GM12874 (cell line): Measurements from ENCODE around the gene CRB3.

ENCODE experiments used
- TF ChIP-seq, protein P1 (sequence below): IDR thresholded peaks from 2 replicates; pipeline ENCODE4 v1.5.1; 2011; ENCODE audit warnings: low read depth, mild to moderate bottlenecking, control low read depth, low read length, moderate library complexity; ENCODE audit not compliant: insufficient read depth

Gene CRB3

DNA sequence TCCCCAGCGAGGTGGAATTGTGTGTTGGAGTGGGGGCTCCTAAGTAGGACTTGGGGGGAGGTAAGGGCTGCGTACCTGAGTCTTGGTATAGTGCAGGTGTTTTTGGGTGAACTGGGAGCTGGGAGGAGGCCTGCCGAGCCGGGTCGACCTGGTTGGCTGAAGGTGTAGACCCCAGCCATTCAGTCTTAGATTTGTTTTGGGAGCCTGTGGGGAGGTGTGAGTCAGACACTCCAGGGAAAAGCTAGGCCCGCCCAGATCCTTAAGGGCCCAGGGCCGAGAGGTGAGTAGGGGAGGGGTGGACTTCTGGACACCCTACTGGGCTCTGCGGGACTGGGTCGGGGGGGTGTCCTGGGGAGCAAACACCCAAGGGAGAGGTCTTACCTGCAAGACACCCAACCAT lies 935 bp downstream of the CRB3 start:
- TF ChIP-seq, protein P1, sequence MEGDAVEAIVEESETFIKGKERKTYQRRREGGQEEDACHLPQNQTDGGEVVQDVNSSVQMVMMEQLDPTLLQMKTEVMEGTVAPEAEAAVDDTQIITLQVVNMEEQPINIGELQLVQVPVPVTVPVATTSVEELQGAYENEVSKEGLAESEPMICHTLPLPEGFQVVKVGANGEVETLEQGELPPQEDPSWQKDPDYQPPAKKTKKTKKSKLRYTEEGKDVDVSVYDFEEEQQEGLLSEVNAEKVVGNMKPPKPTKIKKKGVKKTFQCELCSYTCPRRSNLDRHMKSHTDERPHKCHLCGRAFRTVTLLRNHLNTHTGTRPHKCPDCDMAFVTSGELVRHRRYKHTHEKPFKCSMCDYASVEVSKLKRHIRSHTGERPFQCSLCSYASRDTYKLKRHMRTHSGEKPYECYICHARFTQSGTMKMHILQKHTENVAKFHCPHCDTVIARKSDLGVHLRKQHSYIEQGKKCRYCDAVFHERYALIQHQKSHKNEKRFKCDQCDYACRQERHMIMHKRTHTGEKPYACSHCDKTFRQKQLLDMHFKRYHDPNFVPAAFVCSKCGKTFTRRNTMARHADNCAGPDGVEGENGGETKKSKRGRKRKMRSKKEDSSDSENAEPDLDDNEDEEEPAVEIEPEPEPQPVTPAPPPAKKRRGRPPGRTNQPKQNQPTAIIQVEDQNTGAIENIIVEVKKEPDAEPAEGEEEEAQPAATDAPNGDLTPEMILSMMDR, result no peak

GRCh38 chr19:6465663-6466062 lies 1.6 kb downstream of the CRB3 start:
- TF ChIP-seq, protein P1, result no peak

DNA sequence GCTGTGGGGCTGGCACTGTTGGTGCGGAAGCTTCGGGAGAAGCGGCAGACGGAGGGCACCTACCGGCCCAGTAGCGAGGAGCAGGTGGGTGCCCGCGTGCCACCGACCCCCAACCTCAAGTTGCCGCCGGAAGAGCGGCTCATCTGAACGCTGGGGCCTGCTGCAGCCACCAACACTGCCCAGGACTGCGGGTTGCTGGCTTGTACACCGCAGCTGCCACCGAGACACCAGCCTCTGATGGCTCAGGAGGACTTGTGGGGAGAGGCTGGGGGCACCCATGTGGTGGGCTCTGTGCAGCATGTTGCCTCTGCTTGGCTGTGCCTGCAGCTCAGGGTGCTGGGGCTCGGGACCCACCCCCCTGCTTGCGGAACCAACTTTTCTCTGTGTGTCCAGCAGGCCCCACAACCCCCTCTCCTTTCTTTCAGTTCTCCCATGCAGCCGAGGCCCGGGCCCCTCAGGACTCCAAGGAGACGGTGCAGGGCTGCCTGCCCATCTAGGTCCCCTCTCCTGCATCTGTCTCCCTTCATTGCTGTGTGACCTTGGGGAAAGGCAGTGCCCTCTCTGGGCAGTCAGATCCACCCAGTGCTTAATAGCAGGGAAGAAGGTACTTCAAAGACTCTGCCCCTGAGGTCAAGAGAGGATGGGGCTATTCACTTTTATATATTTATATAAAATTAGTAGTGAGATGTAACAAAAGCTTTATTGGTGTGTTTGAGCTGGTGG lies 2.6 kb downstream of the CRB3 start:
- TF ChIP-seq, protein P1, result no peak

DNA sequence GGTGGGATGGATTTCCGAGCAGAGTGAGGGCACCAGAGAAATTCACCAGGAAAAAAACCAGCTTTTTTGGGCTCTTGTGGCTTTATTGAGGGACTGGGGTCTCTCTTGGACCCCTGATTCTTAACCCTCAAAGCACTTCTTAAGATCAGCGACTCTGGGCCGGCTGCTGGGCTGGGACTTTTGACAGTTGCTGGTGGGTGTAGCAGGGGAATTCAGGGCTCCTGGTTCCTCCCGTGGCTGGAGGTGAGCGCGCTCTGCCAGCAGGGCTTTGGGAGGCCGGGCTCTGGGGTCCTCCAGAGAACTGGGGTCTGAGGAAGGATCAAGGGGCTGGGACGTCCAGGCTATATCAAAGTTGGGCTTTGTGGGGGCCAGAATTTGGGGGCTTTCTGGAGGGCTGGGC lies 3.3 kb downstream of the CRB3 start:
- TF ChIP-seq, protein P1, result no peak

DNA sequence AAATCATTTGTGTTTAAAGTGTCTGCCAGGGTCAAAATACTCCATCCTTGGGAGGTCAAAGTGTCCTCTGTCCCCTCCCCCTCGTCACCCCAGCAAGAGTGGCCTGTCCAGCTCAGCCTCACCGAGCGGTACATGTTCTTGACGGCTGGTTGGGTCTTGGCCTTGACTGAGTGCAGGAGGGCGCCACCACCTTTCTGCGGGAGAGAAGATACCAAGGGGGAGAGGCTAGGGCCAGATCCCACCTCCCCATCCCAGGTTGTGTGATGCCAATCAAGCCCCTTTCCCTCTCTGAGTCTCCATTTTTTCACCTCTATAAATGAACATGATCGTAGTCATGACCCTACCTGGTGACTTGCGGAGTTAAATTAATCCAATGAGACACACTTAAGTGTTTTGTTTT lies 6.1 kb downstream of the CRB3 start:
- TF ChIP-seq, protein P1, result no peak

GRCh38 chr19:6471076-6471475 lies 7.0 kb downstream of the CRB3 start:
- TF ChIP-seq, protein P1, result no peak

- TF ChIP-seq, protein P1, result no peak
Measured at GRCh38 chr19:6472713-6473112, 8.6 kb downstream of the CRB3 start.
